ENCODE measurements around the gene TRIM15. TPM values are rescaled to one million over a fixed set of nuclear protein-coding genes. Genes with fewer than 3 reads are reported as not detected.
"Not testable (repeated sequence)": the region's sequence is repeated elsewhere in the genome, so short reads cannot be mapped to it uniquely, and the experiment has no call there.

TRIM15 gene
- total RNA-seq, 1 experiment from 2014 or later = 0.79 TPM

- no peak overlapping the region for H3K4me3 Mint-ChIP-seq (ENCODE audit: unreplicated experiment)
- H3K9me3 Mint-ChIP-seq (ENCODE audit: unreplicated experiment) = no peaks in the 10 kb centered on the region
- DNase-seq (ENCODE audit: unreplicated experiment) = no peak
- BruUV-seq (replicated peaks) = no TSS peak
- intact Hi-C loops (cut with micrococcal nuclease) = no loop called here
- H3K27me3 Mint-ChIP-seq (ENCODE audit: insufficient read depth, unreplicated experiment) = no peaks in the 10 kb centered on the region
- no peak overlapping the region for H3K27ac Mint-ChIP-seq (ENCODE audit: low read depth, unreplicated experiment)
- no peak for TF ChIP-seq CTCF (IDR thresholded peaks at IDR 0.05; ENCODE audit: unreplicated experiment)
- ChIA-PET CTCF (interaction anchor here (0.6 to 2.7 kb wide), 4 partner anchors 11 to 163 kb away, joined by 3 to 13 read pairs (median 4); no protein-coding TSS in a partner anchor), POLR2A (no interaction called here)
- H3K4me1 Mint-ChIP-seq (ENCODE audit: insufficient read depth, unreplicated experiment) = no peaks in the 10 kb centered on the region
- H3K36me3 Mint-ChIP-seq (ENCODE audit: insufficient read depth, unreplicated experiment) = no peaks in the 10 kb centered on the region
Measured at GRCh38 chr6:30164714-30165113, 1.4 kb downstream of the TRIM15 start.

- BruUV-seq (replicated peaks); H3K36me3 Mint-ChIP-seq (ENCODE audit: insufficient read depth, unreplicated experiment); POLR2A ChIA-PET; H3K4me3 Mint-ChIP-seq (ENCODE audit: unreplicated experiment); H3K27me3 Mint-ChIP-seq (ENCODE audit: insufficient read depth, unreplicated experiment); intact Hi-C loops (cut with micrococcal nuclease); H3K4me1 Mint-ChIP-seq (ENCODE audit: insufficient read depth, unreplicated experiment); H3K27ac Mint-ChIP-seq (ENCODE audit: low read depth, unreplicated experiment); DNase-seq (ENCODE audit: unreplicated experiment); H3K9me3 Mint-ChIP-seq (ENCODE audit: unreplicated experiment): not testable (repeated sequence)
- CTCF ChIA-PET = interaction anchor here (0.7 to 2.7 kb wide), 3 partner anchors 34 to 163 kb away, joined by 3 to 13 read pairs (median 4); no protein-coding TSS in a partner anchor
Measured at GRCh38 chr6:30165238-30165637, 1.9 kb downstream of the TRIM15 start.

- Mint-ChIP-seq H3K27ac (ENCODE audit: low read depth, unreplicated experiment) (no peak overlapping the region), H3K36me3 (ENCODE audit: insufficient read depth, unreplicated experiment) (no peaks in the 10 kb centered on the region), H3K27me3 (ENCODE audit: insufficient read depth, unreplicated experiment) (peaks cover 9% of the 10 kb centered on the region), H3K4me1 (ENCODE audit: insufficient read depth, unreplicated experiment) (no peaks in the 10 kb centered on the region), H3K9me3 (ENCODE audit: unreplicated experiment) (no peaks in the 10 kb centered on the region), H3K4me3 (ENCODE audit: unreplicated experiment) (no peak overlapping the region)
- BruUV-seq (replicated peaks) = no TSS peak
- CTCF ChIA-PET = interaction anchor here (1.2 to 3.1 kb wide), 4 partner anchors 13 to 62 kb away, joined by 5 to 24 read pairs (median 8); no protein-coding TSS in a partner anchor
- DNase-seq (ENCODE audit: unreplicated experiment) = no peak
- intact Hi-C loops (cut with micrococcal nuclease) = no loop called here
- no peak for TF ChIP-seq CTCF (IDR thresholded peaks at IDR 0.05; ENCODE audit: unreplicated experiment)
- POLR2A ChIA-PET = interaction anchor here (1.1 to 1.2 kb wide), 2 partner anchors 45 to 93 kb away, joined by 3 read pairs; no protein-coding TSS in a partner anchor
Measured at GRCh38 chr6:30167101-30167500, 3.8 kb downstream of the TRIM15 start.

GRCh38 chr6:30168741-30169140, 5.4 kb downstream of the TRIM15 start:
- no peak for TF ChIP-seq CTCF (IDR thresholded peaks at IDR 0.05; ENCODE audit: unreplicated experiment)
- Mint-ChIP-seq H3K9me3 (ENCODE audit: unreplicated experiment) (no peaks in the 10 kb centered on the region), H3K4me3 (ENCODE audit: unreplicated experiment) (no peak overlapping the region), H3K36me3 (ENCODE audit: insufficient read depth, unreplicated experiment) (no peaks in the 10 kb centered on the region), H3K27me3 (ENCODE audit: insufficient read depth, unreplicated experiment) (peaks cover 9% of the 10 kb centered on the region), H3K27ac (ENCODE audit: low read depth, unreplicated experiment) (no peak overlapping the region), H3K4me1 (ENCODE audit: insufficient read depth, unreplicated experiment) (no peaks in the 10 kb centered on the region)
- intact Hi-C loops (cut with micrococcal nuclease) = no loop called here
- CTCF ChIA-PET = interaction anchor here (0.6 to 3.1 kb wide), 9 partner anchors 21 to 813 kb away, joined by 3 to 24 read pairs (median 4); no protein-coding TSS in a partner anchor
- DNase-seq (ENCODE audit: unreplicated experiment) = no peak
- no TSS peak for BruUV-seq (replicated peaks)
- POLR2A ChIA-PET = interaction anchor here (0.9 to 1.0 kb wide), 2 partner anchors 14 to 67 kb away, joined by 3 read pairs; no protein-coding TSS in a partner anchor
